ENCODE data around the gene HEYL.

DNA sequence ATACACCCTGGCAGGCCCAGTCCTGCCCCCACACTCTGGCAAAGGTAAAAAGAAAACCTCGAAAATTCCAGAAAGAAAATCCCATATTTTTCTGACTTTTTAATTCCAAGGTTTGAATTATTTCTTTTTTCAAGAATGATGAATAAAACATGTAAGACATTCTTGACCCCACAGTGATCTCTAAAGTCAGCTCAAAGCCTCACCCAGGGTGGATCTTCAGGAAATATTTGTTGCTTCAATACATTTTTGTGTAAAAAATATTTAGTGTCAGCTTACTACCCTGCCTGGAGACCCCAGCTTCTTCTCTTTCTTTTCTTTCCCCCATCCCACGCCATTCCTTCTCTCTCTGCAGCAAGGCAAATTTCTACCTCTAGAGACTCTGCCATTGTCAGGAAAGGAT lies 39.4 kb upstream of the HEYL start:
- TF ChIP-seq POLR2A (IDR thresholded peaks at IDR 0.05; ENCODE audit: low read depth, low read length) (no peak), TAF1 (IDR thresholded peaks at IDR 0.05; ENCODE audit: borderline replicate concordance, low read depth, low read length) (no peak), POLR2AphosphoS5 (IDR thresholded peaks at IDR 0.05; ENCODE audit: low read depth, low read length) (no peak)
